Liver (tissue), 9 donors: ENCODE measurements around the gene HOXC6. TPM values are rescaled to one million over a fixed set of nuclear protein-coding genes. Genes with fewer than 3 reads are reported as not detected.

Experiments
- DNase-seq: peaks from one replicate; pipeline ENCODE4 v3.0.0-alpha.2; 2017; ENCODE audit warnings: low spot score
- H3K27ac ChIP-seq, 2 donors: one replicate each; pipeline ENCODE4 v1.7.0; 2013; ENCODE audit warnings: inconsistent platforms in 2 of 2, low read length in 2 of 2, control low read depth in 1 of 2, low read depth in 1 of 2, mild to moderate bottlenecking in 1 of 2
- H3K27me3 ChIP-seq, 4 donors: one replicate each; pipeline versions ENCODE4 v1.6.1 to v1.7.0; 2013; ENCODE audit warnings: low read length in 3 of 4, inconsistent platforms in 1 of 4, mild to moderate bottlenecking in 1 of 4, moderate library complexity in 1 of 4; ENCODE audit not compliant: control insufficient read depth in 4 of 4, insufficient read depth in 4 of 4
- H3K36me3 ChIP-seq, 4 donors: one replicate each; pipeline versions ENCODE4 v1.6.1 to v1.7.0; 2013; ENCODE audit warnings: low read length in 3 of 4, mild to moderate bottlenecking in 3 of 4, low read depth in 1 of 4, moderate library complexity in 1 of 4; ENCODE audit not compliant: control insufficient read depth in 4 of 4, insufficient read depth in 3 of 4
- H3K4me1 ChIP-seq, 4 donors: one replicate each; pipeline versions ENCODE4 v1.6.1 to v1.7.0; 2013; ENCODE audit warnings: low read length in 3 of 4, mild to moderate bottlenecking in 3 of 4, moderate library complexity in 1 of 4; ENCODE audit not compliant: control insufficient read depth in 4 of 4, insufficient read depth in 4 of 4
- H3K4me3 ChIP-seq, 3 donors: one replicate each; pipeline versions ENCODE4 v1.6.1 to v1.7.0; 2013; ENCODE audit warnings: low read length in 3 of 3, control low read depth in 1 of 3, low read depth in 1 of 3, mild to moderate bottlenecking in 1 of 3
- H3K9ac ChIP-seq, 2 donors: one replicate each; pipeline ENCODE4 v1.7.0; 2013; ENCODE audit warnings: low read length in 2 of 2, mild to moderate bottlenecking in 2 of 2, moderate library complexity in 2 of 2, control low read depth in 1 of 2, low read depth in 1 of 2
- H3K9me3 ChIP-seq, 4 donors: one replicate each; pipeline versions ENCODE4 v1.6.1 to v1.7.0; 2013; ENCODE audit warnings: low read length in 3 of 4; ENCODE audit not compliant: control insufficient read depth in 4 of 4
- ATF3 ChIP-seq: IDR thresholded peaks from 2 replicates; pipeline ENCODE4 v1.6.1; 2016; ENCODE audit warnings: antibody characterized with exemption
- CTCF ChIP-seq: fragments of 150-350 bp; IDR thresholded peaks from 2 replicates; pipeline ENCODE4 v1.5.1; 2017; ENCODE audit warnings: improper control_type of control experiment, low read depth, low read length; ENCODE audit not compliant: missing input control
- EGR1 ChIP-seq, 2 donors: IDR thresholded peaks; 2 replicates each; pipeline ENCODE4 v1.6.1; 2016 to 2018; ENCODE audit warnings: antibody characterized with exemption in 2 of 2, low read depth in 2 of 2
- FOXA1 ChIP-seq: IDR thresholded peaks from 2 replicates; pipeline ENCODE4 v1.6.1; 2016; ENCODE audit warnings: antibody characterized with exemption
- FOXA2 ChIP-seq: IDR thresholded peaks from 2 replicates; pipeline ENCODE4 v1.6.1; 2016; ENCODE audit warnings: antibody characterized with exemption
- GABPA ChIP-seq, 2 donors: IDR thresholded peaks in 1 of 2; conservative IDR thresholded peaks in 1 of 2; 2 replicates each; pipeline ENCODE4 v1.6.1; 2016; ENCODE audit warnings: antibody characterized with exemption in 2 of 2, mild to moderate bottlenecking in 1 of 2, moderate library complexity in 1 of 2
- HNF4A ChIP-seq, 2 donors: conservative IDR thresholded peaks; 2 replicates each; pipeline ENCODE4 v1.6.1; 2016; ENCODE audit warnings: antibody characterized with exemption in 2 of 2, mild to moderate bottlenecking in 2 of 2
- HNF4G ChIP-seq: IDR thresholded peaks from 2 replicates; pipeline ENCODE4 v1.6.1; 2016; ENCODE audit warnings: antibody characterized with exemption
- JUND ChIP-seq, 2 donors: IDR thresholded peaks; 2 replicates each; pipeline ENCODE4 v1.6.1; 2016; ENCODE audit warnings: antibody characterized with exemption in 2 of 2
- MAX ChIP-seq: IDR thresholded peaks from 2 replicates; pipeline ENCODE4 v1.6.1; 2016; ENCODE audit warnings: antibody characterized with exemption
- NR2F2 ChIP-seq: IDR thresholded peaks from 2 replicates; pipeline ENCODE4 v1.6.1; 2016; ENCODE audit warnings: antibody characterized with exemption
- RAD21 ChIP-seq, 2 donors: IDR thresholded peaks; 2 replicates each; pipeline ENCODE4 v1.6.1; 2016; ENCODE audit warnings: antibody characterized with exemption in 2 of 2, mild to moderate bottlenecking in 2 of 2
- REST ChIP-seq: IDR thresholded peaks from 2 replicates; pipeline ENCODE4 v1.6.1; 2016; ENCODE audit warnings: antibody characterized with exemption, mild to moderate bottlenecking
- RXRA ChIP-seq, 2 donors: IDR thresholded peaks; 2 replicates each; pipeline ENCODE4 v1.6.1; 2017 to 2018; ENCODE audit warnings: antibody characterized with exemption in 2 of 2, mild to moderate bottlenecking in 1 of 2
- SP1 ChIP-seq: IDR thresholded peaks from 2 replicates; pipeline ENCODE4 v1.6.1; 2018; ENCODE audit warnings: antibody characterized with exemption, mild to moderate bottlenecking
- TAF1 ChIP-seq: conservative IDR thresholded peaks from 2 replicates; pipeline ENCODE4 v1.6.1; 2016; ENCODE audit warnings: antibody characterized with exemption, mild to moderate bottlenecking
- YY1 ChIP-seq: IDR thresholded peaks from 2 replicates; pipeline ENCODE4 v1.6.1; 2016; ENCODE audit warnings: antibody characterized with exemption, mild to moderate bottlenecking
- ZBTB33 ChIP-seq: IDR thresholded peaks from 2 replicates; pipeline ENCODE4 v1.6.1; 2016; ENCODE audit warnings: antibody characterized with exemption
- WGBS: extraction: QIAGEN DNeasy Blood & Tissue Kit; methylation state at CpG from one replicate; pipeline ENCODE4 v1.1.7; 2013; 5-methylcytosine and 5-hydroxymethylcytosine counted together
- polyA plus RNA-seq, 2 donors: library from polyadenylated mRNA; stranded (reverse) in 1 of 2; unstranded in 1 of 2; fragments of 200-250 nt in 1 of 2; fragments of >200 nt in 1 of 2; fragmentation: Nextera tagmentation in 1 of 2; extraction: Ambion mirVana in 1 of 2; gene quantifications; one replicate each; pipeline versions ENCODE4 v1.2.1 to v1.2.3, GENCODE V29; 2013 to 2015
- total RNA-seq, 2 donors: library from RNA; depleted of rRNA; stranded (reverse); fragments of >200 nt; gene quantifications; one replicate each; pipeline ENCODE4 v1.2.3, GENCODE V29; 2014
- donor health status: healthy.
- donor health status: healthy.
- donor health status: healthy.
- donor health status: healthy.
- donor health status: healthy.

HOXC6 gene
- total and polyA plus RNA-seq, 4 donors: 0.33 TPM; not detected in 3

- Histone ChIP-seq H3K9ac (no peak overlapping the region), H3K9me3 (no peaks in the 10 kb centered on the region), H3K27me3 (peaks cover 6 to 53% (median 11%) of the 10 kb centered on the region in 4 donors), H3K36me3 (no peaks in the 10 kb centered on the region), H3K4me1 (peaks cover 6 to 15% (median 10%) of the 10 kb centered on the region in 4 donors), H3K4me3 (no peak overlapping the region), H3K27ac (no peak overlapping the region)
- WGBS: 13% methylated on average over 19 of the region's 19 CpGs
- no peak for TF ChIP-seq JUND (IDR thresholded peaks at IDR 0.05)
- TF ChIP-seq SP1: no peak
- TF ChIP-seq REST: no peak
- no peak for TF ChIP-seq NR2F2
- no peak for TF ChIP-seq RAD21 (IDR thresholded peaks at IDR 0.05)
- no peak for TF ChIP-seq ZBTB33
- TF ChIP-seq EGR1 (IDR thresholded peaks at IDR 0.05; ENCODE audit: low read depth in 2 of 2): no peak
- no peak for TF ChIP-seq FOXA1
- no peak for TF ChIP-seq MAX
- no peak for TF ChIP-seq GABPA (IDR thresholded peaks at IDR 0.05 in 1 of 2, conservative IDR thresholded peaks at IDR 0.05 in 1 of 2)
- TF ChIP-seq HNF4A (conservative IDR thresholded peaks at IDR 0.05): no peak
- no peak for TF ChIP-seq YY1
- no peak for TF ChIP-seq ATF3
- TF ChIP-seq FOXA2: no peak
- TF ChIP-seq HNF4G: no peak
- no peak for TF ChIP-seq CTCF
- no peak for TF ChIP-seq RXRA (IDR thresholded peaks at IDR 0.05)
- no peak for TF ChIP-seq TAF1
- DNase-seq: no peak
Measured at GRCh38 chr12:54002278-54002914, 25.8 kb upstream of the HOXC6 start.
